Cardiac fibroblast (primary cell): Measurements from ENCODE around the gene TRAF3IP1.

Experiments used
- DNase-seq, 2 donors: peaks; one replicate each; pipeline versions ENCODE4 v3.0.0 to v3.0.0-alpha.2; 2010; ENCODE audit warnings: low read depth in 2 of 2
- H3K4me3 ChIP-seq, 2 donors: replicated peaks in 1 of 2; 1 replicate in 1 of 2; 2 replicates in 1 of 2; pipeline ENCODE4 v1.5.1; 2011; ENCODE audit warnings: low read depth in 2 of 2, low read length in 2 of 2, mild to moderate bottlenecking in 2 of 2, moderate library complexity in 1 of 2
- TF ChIP-seq, protein P1 (sequence below): IDR thresholded peaks from one replicate; pipeline ENCODE4 v1.5.1; 2011; ENCODE audit warnings: low read depth, mild to moderate bottlenecking, low read length, inconsistent platforms

The TRAF3IP1 gene

DNA sequence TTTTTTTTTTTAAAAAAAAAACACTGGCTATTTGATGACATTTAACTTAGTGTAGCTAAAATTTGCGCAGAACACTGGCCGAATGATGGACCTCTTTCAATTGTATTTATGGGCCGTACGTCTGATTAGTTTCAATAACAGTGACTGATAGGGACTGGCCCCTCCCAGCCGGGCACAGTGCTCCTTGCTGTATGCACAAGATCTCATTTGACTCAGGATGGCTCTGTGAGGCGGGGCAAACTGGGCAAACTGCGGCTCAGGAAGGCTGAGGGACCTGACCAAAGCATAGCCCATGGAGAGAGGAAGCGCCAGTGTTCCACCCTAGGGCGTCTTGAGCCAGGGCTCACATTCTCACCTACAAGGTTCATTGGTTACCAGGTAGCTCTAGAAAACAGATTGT is 21.2 kb downstream of the TRAF3IP1 start:
- no peak for DNase-seq
- H3K4me3 ChIP-seq = no peak overlapping the region
- TF ChIP-seq, protein P1, sequence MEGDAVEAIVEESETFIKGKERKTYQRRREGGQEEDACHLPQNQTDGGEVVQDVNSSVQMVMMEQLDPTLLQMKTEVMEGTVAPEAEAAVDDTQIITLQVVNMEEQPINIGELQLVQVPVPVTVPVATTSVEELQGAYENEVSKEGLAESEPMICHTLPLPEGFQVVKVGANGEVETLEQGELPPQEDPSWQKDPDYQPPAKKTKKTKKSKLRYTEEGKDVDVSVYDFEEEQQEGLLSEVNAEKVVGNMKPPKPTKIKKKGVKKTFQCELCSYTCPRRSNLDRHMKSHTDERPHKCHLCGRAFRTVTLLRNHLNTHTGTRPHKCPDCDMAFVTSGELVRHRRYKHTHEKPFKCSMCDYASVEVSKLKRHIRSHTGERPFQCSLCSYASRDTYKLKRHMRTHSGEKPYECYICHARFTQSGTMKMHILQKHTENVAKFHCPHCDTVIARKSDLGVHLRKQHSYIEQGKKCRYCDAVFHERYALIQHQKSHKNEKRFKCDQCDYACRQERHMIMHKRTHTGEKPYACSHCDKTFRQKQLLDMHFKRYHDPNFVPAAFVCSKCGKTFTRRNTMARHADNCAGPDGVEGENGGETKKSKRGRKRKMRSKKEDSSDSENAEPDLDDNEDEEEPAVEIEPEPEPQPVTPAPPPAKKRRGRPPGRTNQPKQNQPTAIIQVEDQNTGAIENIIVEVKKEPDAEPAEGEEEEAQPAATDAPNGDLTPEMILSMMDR = no peak

DNA sequence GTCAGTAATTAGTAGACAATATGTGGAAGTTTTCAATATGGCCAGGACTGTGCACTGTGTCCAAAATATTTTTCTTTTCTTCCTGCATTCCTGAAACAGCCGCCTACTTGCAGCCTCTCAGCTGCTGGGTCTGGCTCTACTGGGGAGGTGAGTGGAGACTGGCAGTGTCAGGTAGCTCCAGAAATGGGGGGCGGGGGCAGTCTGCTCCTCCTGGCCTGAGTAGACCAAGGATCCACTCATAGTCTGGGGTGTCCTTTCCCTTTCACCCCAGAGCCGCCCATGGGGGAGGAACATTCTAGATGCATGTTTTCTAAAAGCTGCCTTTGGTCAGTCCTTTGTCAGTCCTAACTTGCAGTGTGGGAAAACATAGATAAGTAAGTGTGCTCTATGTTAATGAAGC is 23.7 kb downstream of the TRAF3IP1 start:
- no peak for DNase-seq
- no peak overlapping the region for H3K4me3 ChIP-seq
- TF ChIP-seq, protein P1 = no peak

DNA sequence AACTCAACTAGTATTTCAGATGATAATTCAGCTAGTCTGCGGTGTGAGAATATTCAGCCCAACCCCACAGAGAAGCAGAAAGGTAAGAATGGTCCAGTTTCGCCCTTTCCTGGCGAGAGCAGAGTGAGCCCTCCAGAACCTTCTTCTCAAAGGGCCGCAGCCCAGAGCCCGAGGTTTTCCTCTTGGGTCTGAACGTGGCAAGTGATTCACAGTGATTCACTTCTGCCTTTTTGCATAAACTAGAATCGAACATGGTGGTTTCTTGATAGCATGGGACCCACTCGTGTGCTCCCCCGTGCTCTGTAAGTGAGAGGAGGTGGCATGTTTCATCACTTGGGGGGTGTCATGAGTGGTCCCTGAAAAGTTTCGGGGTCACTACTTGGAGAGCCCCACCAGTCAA is 24.2 kb downstream of the TRAF3IP1 start:
- H3K4me3 ChIP-seq = no peak overlapping the region
- TF ChIP-seq, protein P1 = no peak

DNA sequence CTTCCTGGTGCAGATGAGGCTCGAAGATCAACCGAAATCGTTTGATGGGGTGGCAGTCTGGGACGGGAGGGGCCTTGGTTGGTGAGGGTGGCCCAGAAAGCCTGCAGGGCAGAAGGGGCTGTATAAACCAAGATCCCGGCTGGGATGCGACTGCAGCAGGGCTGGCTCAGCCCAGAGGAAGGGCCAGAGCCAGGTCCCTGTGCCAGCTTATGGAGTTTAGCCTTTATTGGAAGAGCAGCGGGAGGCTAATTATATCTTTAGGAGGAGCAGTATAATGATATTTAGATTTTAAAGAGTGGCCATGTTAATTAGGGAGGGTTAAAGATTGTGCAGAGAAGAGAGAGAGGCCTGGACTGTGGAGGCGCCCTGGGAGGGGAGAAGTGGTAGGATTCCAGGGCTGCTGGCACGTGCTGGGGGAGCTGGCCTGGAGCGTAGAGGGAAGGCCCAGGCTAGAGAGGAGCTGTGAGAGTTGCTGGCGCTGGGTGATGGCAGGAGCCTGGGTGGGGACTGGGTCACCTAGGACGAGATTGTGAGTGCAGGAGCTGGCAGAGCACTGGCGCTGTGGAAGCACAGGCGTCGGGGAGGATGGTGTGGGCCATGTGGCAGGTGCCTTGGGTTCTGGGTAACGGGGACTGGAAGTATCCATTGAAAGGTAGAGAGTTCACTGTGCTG is 25.1 kb downstream of the TRAF3IP1 start:
- TF ChIP-seq, protein P1 = no peak
- no peak overlapping the region for H3K4me3 ChIP-seq
- no peak for DNase-seq

More for the DNA sequence above, 24.2 kb downstream of the TRAF3IP1 start:
- peak in 1 of 2 donors; percentile 40 for DNase-seq

DNA sequence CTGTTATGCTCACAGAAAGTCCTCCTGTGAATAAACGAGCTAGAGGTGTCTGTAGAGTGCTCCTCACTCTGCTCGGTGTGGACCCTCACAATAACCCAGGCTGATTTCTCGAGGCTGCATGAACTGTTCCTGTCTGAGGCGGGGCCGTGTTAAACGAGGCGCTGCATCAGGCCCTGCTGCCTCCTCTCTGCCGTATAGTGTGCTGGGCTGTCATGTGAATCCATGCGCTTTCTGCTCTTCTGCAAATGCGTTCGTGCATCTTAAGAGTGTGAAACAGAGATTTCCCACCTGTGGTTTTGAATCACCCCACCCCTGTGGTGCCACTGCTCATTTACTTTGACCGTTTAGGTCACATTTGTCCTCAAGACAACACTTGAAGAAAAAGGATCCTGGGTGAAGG is 26.2 kb downstream of the TRAF3IP1 start:
- no peak for DNase-seq
- no peak overlapping the region for H3K4me3 ChIP-seq
- TF ChIP-seq, protein P1 = no peak

DNA sequence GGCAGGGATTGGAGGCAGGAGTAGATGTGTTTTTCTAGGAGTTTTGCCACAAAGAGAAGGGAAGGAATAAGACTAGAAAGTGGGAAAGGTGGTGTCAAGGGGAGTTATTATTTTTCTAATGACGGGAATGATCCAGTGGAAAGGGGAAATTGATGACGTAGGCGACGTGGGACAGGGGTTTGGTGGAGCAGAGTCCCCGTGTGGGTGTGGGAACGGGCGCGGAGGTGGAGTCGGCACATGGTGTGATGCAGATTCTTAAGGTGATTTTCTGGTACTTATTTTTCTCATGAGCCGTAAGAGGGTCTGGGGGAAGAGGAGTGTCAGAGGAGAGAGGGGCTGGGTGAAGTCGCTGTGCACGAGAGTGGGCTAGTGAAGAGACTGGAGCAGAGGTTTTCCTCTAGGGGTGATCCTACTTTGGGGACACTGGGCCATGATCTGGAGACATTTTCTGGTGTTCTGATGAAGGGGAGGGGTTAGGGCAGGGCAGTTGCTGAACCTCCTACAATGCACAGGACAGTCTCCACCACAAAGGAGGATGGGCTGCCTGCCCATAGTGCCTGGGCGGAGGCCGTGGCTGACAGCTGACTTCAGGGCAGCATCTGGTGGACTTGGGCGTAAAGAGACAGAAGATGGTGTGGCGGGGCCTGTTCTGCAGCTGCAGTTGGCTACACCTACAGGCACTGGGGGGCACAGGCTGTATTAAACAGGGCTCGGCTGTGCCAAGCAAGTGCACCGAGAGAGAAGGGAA is 30.0 kb downstream of the TRAF3IP1 start:
- no peak for DNase-seq
- TF ChIP-seq, protein P1 = no peak
- no peak overlapping the region for H3K4me3 ChIP-seq
